GM18511 (cell line): Measurements from ENCODE around the gene SMIM35.

Experiments used
- ATAC-seq: cut with Tn5 transposase; IDR thresholded peaks from one replicate; pipeline ENCODE4 v1.9.1; 2021; ENCODE audit warnings: mild to moderate bottlenecking, moderate library complexity; ENCODE audit not compliant: unreplicated experiment

Gene SMIM35

DNA sequence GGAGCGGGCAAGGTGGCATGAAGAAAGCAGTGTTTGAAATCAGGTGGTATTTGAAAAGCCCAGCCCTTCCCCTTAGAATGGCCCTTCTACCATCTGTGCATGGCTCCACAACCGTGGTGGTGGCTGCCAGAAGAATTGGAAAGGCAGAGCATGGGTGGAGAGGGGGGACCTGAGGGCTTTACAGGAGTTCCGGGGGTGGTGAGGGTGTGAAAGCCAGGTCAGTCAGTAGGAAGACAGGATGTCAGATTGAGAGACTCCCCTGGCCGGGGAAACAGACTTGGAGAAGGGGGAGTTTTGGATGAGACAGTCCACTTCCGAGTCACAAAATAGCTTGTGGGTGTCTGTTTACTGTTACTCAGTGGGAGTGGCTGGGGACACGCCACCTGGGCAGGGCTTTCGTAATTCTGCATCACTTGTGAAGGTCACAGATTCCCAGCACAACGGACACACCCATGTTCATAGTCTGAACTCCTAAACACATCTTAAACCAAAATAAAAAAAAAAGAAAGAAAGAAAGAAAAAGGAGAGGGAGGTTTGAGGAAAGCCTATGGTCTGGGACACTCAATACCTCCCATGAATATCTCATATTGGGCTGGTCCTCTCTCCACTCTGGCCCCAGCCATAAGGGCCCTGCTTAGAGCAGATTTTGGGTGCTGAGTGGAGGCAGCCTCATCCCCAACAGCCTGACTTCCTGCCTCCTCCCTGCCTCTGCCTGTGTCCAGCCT lies 24.4 kb upstream of the SMIM35 start:
- ATAC-seq = no peak

DNA sequence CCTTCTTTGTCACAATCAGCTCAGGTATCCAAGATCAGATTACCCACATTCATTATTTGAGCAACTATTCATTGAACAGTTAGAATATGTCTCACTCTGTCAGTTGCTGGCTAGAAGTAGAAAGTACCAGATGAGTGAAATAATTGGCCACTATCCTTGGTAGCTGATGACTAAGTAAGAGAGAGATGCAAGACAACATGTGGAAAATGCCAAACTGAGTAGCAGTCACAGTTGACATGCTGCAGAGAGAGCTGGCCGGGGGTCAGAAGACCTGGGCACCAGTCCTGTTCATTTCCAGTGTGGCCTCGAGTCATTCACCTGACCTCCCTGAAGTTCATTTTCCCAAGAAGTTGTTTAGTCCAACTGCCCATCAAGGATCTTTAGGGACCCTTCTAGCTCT lies 22.5 kb upstream of the SMIM35 start:
- ATAC-seq = no peak

DNA sequence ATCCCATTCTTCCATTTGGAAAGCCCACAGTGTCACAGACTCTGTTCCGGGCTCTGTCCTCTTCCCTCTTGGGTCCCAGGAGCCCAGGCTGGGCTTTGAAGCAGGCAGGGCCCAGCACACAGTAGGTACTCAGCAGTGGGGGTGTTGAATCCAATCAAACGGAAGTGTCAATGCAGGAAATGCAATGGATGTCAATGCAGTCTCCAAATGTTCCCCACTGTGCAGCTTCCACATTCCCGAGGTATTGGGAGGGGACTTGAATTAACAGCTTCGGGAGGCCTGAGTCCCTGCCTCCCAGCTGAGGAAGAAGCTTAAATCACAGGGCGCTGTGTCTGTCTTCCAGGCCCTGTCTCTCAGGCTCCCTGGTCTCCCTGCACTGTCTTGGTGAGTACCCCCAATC lies 21.8 kb upstream of the SMIM35 start:
- ATAC-seq = no peak

DNA sequence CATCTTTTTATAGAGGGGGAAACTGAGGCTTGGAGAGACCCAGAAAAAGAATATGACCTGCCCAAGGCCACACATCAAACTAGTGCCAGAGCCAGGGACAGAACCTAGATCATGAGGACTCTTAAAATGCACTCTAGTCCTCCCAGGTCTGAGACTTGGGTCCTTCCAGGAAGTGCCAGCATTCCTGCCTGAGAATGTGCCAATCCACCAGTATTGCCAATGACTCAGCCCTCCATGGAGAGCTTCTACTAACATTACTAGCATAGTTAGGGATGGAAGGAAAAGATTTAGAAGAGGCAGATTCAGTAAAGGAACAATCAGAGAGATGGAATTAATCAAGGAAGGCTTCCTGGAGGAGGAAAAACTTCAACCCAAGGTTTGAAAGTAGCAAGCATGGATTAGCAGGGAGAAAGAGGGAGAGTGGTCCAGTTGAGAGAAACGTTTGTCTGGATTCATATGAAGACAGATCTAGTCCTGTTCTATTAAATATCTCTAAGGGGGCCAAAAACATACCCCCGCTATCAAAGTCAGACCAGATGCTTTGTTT lies 20.1 kb upstream of the SMIM35 start:
- ATAC-seq = no peak

DNA sequence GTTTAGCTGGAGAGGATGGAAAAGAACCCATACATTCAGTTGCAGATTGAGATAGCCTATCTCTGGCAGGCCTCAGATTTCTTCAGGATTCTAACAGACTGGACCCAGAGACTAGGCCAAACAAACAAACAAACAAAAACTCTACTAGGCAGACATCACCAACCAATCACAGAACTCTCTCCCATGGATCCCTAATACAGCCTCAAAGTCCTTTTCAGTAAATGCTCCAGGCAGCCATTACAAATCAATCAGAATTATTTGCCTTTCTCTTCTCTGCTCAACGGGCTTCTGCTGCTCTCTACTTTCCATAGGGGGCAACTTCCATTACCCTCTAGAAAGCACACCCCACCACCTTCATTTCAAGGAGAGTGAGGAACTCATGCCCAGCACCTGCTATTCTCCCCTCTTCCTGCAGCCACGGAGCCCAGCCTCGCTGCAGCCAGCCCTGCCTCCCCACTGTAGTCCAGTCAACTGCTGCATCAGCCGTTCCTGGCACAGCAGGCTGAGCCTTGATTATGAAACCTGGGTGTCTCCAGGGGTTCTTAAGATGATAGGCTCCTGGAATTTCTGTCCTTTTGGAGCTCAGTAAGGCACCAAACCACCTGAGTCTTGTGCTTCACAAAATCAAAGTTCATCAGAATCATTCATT lies 19.0 kb upstream of the SMIM35 start:
- no peak for ATAC-seq

DNA sequence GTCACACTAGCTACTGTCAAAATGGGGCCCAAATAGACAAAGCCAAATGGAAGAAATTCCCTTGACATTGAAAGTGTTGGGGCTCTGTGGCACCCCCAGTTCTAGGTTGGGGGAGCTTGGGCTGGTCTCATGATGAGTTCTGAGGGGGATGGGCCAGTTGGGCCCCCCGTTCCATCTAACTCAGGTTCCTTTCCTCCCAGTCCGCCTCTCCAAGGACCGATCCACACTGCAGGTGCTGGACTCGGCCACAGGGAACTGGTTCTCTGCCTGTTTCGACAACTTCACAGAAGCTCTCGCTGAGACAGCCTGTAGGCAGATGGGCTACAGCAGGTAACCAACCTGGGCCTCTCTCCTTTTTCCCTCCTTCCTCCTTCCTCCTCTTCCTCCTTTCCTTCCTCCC lies 17.7 kb upstream of the SMIM35 start:
- ATAC-seq = no peak

DNA sequence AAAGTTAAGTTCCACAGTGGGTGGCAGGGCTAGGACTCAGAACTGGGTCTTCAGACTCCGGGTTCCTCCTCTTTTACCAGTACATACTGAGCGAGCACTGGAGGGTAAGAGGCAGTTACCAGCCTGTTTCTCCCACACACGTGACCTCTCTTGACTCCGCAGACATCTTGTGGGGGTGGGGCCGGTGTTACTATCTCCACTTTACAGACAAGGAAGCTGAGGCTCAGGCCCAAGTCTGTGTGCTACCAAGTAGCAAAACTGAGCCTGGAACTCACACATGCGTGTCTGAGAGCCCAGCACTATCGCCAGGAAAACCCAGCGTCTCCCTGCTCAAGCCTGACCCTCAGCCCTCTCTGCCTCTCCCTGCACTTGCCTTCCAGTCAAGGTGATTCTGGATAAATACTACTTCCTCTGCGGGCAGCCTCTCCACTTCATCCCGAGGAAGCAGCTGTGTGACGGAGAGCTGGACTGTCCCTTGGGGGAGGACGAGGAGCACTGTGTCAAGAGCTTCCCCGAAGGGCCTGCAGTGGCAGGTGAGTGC lies 16.0 kb upstream of the SMIM35 start:
- no peak for ATAC-seq

DNA sequence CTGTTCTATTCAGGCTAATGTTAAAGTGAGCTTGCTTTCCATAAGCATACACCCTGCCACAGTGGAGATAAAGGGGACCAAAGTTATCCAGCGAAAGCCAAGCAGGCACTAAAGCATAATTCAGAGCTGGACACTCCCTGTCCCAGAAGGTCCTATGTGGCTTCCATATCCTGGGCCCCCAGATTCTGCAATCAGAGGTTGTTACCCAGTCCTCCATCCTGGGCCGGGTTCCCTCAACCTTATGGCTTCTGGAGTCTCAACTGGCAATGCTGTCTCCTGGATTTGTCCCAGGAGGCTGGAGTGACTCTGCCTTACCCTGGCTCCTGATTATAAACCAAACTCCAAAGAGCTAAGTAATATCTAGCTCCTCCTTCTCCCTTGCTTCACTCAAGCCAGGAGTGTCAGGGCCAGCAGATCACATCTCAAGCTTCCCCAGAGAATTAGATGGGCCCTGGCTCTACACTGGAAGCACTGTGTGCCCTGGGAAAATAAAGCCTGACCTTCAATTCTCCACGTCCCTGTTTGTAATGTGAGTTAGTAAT lies 14.0 kb upstream of the SMIM35 start:
- no peak for ATAC-seq

DNA sequence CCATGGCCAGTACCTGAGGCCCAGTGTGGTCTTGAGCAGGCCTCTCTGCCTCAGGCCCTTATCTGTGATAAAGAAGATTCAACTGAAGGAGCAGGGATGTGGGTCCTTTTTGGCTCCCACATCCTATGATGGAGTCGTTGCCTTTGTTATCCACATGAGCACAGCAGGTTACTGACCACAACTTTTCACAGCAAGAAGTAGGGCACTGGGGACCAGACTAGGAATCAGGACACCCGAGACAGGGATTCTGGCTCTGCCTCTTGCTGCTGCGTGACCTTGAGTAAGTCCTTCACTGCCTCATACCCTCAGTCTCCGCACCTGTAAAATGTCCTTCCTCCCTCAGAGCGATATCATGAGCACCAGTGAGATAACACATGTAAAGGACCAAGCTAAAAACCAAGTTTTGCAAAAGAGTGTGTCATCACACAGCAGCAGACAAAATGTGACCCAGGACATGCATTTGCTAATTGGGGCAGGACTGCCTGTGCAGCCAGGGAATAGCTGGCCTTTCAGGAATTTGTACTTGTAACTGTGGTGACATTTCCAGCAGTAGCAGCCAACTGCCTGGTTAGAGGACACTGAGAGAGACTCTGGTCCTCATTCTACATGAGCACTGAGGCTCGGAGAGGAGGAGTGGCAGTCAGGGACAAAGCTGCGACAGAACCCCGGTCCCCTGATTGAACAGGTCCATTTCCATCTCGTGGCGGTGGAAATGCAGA lies 13.2 kb upstream of the SMIM35 start:
- ATAC-seq = no peak

DNA sequence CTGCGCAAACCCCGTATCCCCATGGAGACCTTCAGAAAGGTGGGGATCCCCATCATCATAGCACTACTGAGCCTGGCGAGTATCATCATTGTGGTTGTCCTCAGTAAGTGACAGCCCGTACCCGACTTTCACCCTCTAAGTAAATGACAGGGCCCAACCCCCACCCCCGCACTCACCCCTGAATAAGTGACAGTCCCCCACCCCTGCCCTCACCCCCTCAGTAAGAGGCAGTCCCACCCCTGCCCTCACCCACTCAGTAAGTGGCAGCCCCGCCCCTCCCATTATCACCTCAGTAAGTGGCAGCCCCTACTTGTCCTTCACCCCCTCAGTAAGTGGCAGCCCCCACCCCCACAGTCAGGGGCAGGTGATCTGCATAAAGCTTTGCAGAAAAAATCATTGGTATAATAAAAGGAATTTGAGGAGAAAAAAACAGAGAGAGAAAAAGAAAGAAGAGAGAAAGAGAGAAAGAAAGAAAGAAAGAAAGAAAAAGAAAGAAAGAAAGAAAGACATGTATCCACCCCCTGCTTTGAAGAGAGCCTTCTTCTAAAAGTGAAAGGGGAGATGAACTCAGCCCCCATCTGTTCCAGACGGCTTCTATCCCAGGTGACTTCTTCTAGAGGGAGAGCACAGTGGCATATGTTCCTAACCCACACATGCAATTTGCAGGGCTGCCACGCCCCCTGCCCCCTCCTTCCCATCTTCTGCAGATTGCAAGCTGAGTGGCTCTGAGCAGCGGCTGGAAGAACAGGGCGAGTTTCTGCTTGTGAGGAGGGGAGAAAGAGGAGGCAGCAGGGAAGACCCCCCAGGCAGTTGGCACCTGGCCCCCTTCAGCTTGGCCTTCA lies 12.5 kb upstream of the SMIM35 start:
- ATAC-seq = no peak

DNA sequence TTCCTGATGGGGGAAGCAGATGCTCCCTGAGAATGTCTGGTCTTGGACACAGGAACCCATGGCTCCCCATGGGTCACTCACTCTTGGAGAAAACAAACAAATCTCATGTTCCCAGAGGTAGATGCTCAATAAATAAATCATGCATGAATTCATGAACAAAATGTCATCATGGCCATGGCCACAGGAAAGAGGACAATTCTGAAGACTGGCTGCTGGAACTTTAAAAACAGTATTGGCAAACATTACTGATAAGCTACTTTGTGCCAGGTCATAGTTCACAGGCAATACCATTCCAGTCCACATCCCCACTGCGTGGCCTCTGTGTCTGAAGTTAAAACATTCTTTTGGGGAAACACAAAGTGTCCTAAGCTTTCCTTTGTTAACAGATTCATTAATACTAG lies 9.2 kb upstream of the SMIM35 start:
- no peak for ATAC-seq

DNA sequence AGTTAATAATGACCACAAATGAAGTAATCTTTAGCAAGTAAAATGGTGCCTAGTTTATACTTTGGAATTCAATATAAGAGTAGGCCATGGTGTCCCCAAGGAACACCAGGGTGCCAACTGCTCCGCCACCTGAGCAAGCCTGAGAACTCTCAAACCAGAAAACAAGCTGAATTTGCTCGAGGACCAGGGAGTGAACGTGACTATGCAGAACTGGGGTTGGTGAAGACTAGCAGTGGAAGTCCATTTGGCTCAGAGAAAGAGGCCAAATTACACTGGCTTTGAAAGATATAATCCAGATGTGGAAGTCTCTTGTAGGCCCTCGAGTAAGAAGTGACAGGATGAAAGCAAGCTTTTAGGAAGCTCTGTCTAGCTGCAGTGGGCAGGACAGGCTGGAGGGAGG lies 8.7 kb upstream of the SMIM35 start:
- ATAC-seq = no peak

DNA sequence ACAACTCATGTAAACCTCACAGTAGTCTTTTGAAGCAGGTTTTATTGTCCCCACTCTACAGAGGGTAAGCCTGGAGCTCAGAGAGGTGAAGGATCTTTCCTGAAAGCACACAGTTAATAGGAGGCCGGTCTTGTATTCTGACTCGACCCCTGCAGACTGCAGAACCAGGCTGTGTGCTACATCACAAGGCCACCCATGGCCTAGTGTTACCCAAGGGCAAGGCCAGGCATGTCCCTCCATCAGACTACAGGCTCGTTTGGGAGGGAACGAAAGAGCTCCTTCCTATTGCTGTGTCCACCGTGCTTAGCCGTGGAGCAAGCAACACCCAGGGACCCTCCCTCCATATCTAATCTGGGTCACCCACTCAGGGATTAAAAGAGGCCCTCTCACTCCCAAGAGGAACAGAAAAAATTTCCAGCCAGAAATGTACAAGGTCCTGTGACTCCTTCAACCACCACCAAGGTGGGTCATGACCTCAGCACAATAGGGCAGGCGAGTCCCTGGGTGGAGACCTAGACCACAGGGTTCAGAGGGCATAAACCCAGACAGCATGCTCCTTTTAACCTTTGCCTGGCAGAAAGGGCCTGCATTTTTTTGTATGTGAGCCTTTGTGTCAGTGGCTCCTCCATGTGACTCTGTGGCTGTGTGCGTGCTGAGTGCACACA lies 6.3 kb upstream of the SMIM35 start:
- no peak for ATAC-seq

DNA sequence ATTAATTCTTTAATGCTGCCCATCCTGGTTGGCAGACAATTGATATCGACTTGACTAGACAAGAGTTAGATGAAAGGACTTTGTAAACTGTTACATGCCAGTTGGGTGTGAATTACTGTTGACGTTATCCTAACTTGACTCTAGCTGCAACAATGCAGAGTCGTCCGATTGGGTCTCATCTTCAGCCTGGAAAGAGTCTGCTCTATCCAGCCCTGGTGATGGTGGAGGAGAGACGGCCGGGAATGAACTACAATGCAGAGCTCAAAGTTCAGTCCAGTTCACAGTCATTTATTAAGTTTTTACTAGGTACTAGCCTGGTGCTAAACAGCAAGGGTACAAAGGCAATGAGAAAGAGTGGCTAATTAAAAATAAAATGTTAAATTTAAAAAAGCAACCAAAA lies 4.9 kb upstream of the SMIM35 start:
- no peak for ATAC-seq

DNA sequence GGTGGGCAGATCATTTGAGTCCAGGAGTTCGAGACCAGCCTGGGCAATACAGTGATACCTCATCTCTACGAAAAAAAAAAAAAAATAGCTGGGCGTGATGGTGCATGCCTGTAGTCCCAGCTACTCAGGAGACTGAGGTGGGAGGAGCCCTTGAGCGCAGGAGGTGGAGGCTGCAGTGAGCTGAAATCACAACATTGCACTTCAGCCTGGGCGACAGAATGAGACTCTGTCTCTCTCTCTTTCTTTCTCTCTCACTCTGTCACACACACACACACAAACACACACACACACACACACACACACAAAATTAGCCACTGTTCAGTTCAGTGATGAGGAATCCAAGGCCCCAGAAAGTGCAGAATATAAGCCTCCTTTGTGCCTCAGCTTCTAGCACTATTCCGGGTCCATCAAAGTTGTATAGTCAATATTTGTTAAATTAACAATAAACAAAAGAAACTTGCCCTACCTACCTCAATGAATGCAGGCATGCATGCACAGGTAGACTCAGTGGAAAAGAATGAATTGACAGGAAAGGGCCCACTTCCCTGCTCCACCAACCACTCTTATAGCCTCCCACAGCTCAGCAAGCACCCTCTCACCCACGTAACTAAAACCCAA lies 3.9 kb upstream of the SMIM35 start:
- ATAC-seq = no peak

DNA sequence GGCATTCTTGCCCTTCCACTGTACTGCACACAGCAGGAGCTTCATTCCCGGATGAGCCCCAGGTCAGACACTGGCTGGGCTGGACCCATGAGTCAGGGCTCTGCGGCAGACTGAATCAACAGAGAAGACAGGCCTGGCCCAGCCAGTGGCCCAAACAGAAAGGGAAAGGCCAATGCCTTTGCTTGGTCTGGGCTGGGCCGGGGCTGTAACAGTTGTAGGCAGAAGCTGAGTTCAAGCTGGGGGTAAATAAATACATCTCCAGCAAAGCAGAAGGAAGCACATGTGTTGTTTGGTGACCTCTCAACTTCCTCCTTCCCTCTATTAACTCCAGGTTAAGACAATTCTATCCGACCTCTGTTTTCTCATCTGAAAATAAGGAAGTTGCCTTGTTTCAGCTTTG lies 1.8 kb upstream of the SMIM35 start:
- ATAC-seq = no peak

DNA sequence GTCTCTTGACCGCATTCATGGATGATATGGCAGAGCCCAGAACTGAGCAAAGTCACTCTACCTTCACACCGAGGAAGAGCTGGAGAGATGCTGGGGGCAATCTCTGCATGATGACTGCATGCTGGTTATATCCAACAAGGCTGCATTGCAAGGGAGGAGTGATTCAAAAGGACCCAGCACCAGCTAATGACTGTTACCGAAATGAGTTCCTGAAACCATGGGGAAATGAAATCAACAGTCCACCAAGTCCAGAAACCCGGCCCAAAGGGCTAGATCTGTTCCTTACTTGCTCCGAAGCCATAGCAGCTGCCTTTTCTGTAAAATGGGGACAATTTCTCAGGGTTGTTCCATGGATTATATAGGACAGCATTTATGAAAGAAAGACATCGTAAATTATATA lies 1.2 kb upstream of the SMIM35 start:
- ATAC-seq = no peak

DNA sequence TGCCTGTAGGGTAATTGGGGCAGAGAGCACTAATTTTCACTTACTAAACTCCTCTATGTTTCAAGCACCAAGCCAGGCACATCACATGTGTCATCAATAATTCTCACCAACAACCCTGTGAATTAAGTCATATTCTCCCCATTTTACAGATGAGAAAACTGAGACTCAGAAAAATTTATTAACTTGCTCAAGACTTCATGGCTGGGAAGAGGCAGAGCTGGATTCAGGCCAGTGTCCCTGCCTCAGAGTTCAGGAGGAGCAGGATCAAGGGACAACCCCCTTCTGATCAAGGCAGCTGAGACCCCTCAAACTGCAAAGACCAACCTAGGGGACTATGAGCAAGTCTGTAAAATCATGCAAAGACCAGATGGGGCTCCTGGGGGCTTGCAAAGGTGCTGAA lies 2.1 kb downstream of the SMIM35 start:
- no peak for ATAC-seq

DNA sequence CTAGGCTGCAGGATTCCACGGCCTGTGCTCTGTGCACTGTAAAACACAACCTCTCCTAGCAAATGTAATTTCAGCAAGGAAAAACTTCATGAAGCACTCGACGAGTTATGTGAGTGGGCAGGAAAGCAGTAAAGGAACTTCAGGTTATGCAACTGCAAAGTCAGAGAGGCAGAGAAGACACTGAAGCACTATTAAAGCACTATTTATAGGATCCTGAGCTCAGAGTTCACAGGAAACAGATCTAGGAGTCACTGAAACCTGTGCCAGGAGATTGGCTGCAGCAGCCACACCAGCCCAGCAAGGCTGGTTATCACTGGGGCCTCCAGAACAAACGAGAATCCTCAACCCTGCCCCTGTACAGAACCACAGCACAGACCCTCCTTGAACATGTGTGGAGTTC lies 2.5 kb downstream of the SMIM35 start:
- no peak for ATAC-seq
